ENCODE data around the gene B3GNT7. TPM values are rescaled to one million over a fixed set of nuclear protein-coding genes. Genes with fewer than 3 reads are reported as not detected.

B3GNT7 gene
- total and polyA plus RNA-seq, 5 experiments from 2014 or later, result 0.06 to 0.68 (median 0.55) TPM; not detected in 2

GRCh38 chr2:231412618-231412963 lies 17.1 kb downstream of the B3GNT7 start:
- DNase-seq (no peak), ATAC-seq (no peak)
- Mint-ChIP-seq H3K27me3 (peaks cover 14 to 45% (median 30%) of the 10 kb centered on the region in 5 donors), H3K4me1 (peaks cover 0 to 8% (median 3%) of the 10 kb centered on the region in 4 donors), H3K9me3 (peaks cover 0 to 8% (median 6%) of the 10 kb centered on the region in 9 donors), H3K4me3 (peak overlapping the region in 7 of 10 donors; percentile 38 to 65 (median 43)), H3K27ac (peak overlapping the region in 1 of 10 donors; percentile 43), H3K36me3 (peaks cover 0 to 9% (median 3%) of the 10 kb centered on the region in 3 donors)
- POLR2A ChIA-PET, result interaction anchor here (0.6 kb wide), 1 partner anchor 74 kb away, joined by 5 read pairs; no protein-coding TSS in a partner anchor

GRCh38 chr2:231413456-231413855 lies 17.9 kb downstream of the B3GNT7 start:
- Mint-ChIP-seq H3K4me1 (peaks cover 0 to 8% (median 3%) of the 10 kb centered on the region in 4 donors), H3K9me3 (peaks cover 0 to 8% (median 6%) of the 10 kb centered on the region in 9 donors), H3K4me3 (no peak overlapping the region)

GRCh38 chr2:231413921-231414476 lies 18.5 kb downstream of the B3GNT7 start:
- ATAC-seq (no peak), DNase-seq (no peak)
- POLR2A ChIA-PET, result no interaction called here
- Mint-ChIP-seq H3K27me3 (peaks cover 16 to 42% (median 30%) of the 10 kb centered on the region in 5 donors), H3K9me3 (peaks cover 0 to 8% (median 6%) of the 10 kb centered on the region in 9 donors), H3K36me3 (peaks cover 0 to 9% (median 3%) of the 10 kb centered on the region in 3 donors), H3K27ac (no peak overlapping the region), H3K4me1 (peaks cover 0 to 8% (median 3%) of the 10 kb centered on the region in 4 donors), H3K4me3 (peak overlapping the region in 2 of 10 donors; percentile 10 to 36)

More at GRCh38 chr2:231413456-231413855, 17.9 kb downstream of the B3GNT7 start:
- ATAC-seq, result no peak
- DNase-seq, result no peak
- POLR2A ChIA-PET, result no interaction called here
- no peak overlapping the region for H3K27ac Mint-ChIP-seq
- peaks cover 0 to 9% (median 3%) of the 10 kb centered on the region in 3 donors for H3K36me3 Mint-ChIP-seq
- peaks cover 14 to 42% (median 30%) of the 10 kb centered on the region in 5 donors for H3K27me3 Mint-ChIP-seq

- no peak overlapping the region for H3K4me3 Mint-ChIP-seq
These were observed 19.5 kb downstream of the B3GNT7 start for GRCh38 chr2:231415029-231415428.

GRCh38 chr2:231418820-231419640 lies 23.5 kb downstream of the B3GNT7 start:
- POLR2A ChIA-PET, result no interaction called here

More at GRCh38 chr2:231415029-231415428, 19.5 kb downstream of the B3GNT7 start:
- Mint-ChIP-seq H3K27ac (peak overlapping the region in 1 of 10 donors; percentile 59), H3K9me3 (peaks cover 0 to 8% (median 5%) of the 10 kb centered on the region in 9 donors), H3K27me3 (peaks cover 16 to 46% (median 30%) of the 10 kb centered on the region in 5 donors), H3K36me3 (peaks cover 0 to 7% (median 3%) of the 10 kb centered on the region in 3 donors), H3K4me1 (peaks cover 0 to 8% (median 3%) of the 10 kb centered on the region in 4 donors)
- DNase-seq, result no peak
- ATAC-seq, result no peak
- POLR2A ChIA-PET, result no interaction called here

GRCh38 chr2:231421051-231421580 lies 25.6 kb downstream of the B3GNT7 start:
- H3K9me3 Mint-ChIP-seq, result no peaks in the 10 kb centered on the region
- peaks cover 0 to 11% (median 2%) of the 10 kb centered on the region in 5 donors for H3K27me3 Mint-ChIP-seq
- POLR2A ChIA-PET, result no interaction called here
- peaks cover 0 to 3% (median 0%) of the 10 kb centered on the region in 4 donors for H3K4me1 Mint-ChIP-seq
- DNase-seq (no peak), ATAC-seq (no peak)
- H3K4me3 Mint-ChIP-seq, result no peak overlapping the region
- H3K36me3 Mint-ChIP-seq, result no peaks in the 10 kb centered on the region
- peak overlapping the region in 1 of 10 donors; percentile 7 for H3K27ac Mint-ChIP-seq

More at GRCh38 chr2:231418820-231419640, 23.5 kb downstream of the B3GNT7 start:
- no peak for ATAC-seq
- H3K27me3 Mint-ChIP-seq, result peaks cover 5 to 15% (median 11%) of the 10 kb centered on the region in 5 donors
- no peak overlapping the region for H3K4me3 Mint-ChIP-seq
- no peaks in the 10 kb centered on the region for H3K9me3 Mint-ChIP-seq
- H3K27ac Mint-ChIP-seq, result no peak overlapping the region
- H3K4me1 Mint-ChIP-seq, result no peaks in the 10 kb centered on the region
- no peaks in the 10 kb centered on the region for H3K36me3 Mint-ChIP-seq
- DNase-seq, result no peak

- Mint-ChIP-seq H3K4me3 (no peak overlapping the region), H3K9me3 (no peaks in the 10 kb centered on the region), H3K27me3 (peaks cover 0 to 11% (median 2%) of the 10 kb centered on the region in 5 donors), H3K36me3 (no peaks in the 10 kb centered on the region), H3K4me1 (peaks cover 0 to 3% (median 0%) of the 10 kb centered on the region in 4 donors), H3K27ac (no peak overlapping the region)
- DNase-seq (no peak), ATAC-seq (no peak)
- POLR2A ChIA-PET, result no interaction called here
These were observed 26.5 kb downstream of the B3GNT7 start for GRCh38 chr2:231422056-231422455.

GRCh38 chr2:231423176-231423575 lies 27.7 kb downstream of the B3GNT7 start:
- Mint-ChIP-seq H3K36me3 (no peaks in the 10 kb centered on the region), H3K4me3 (no peak overlapping the region), H3K9me3 (no peaks in the 10 kb centered on the region), H3K4me1 (peaks cover 0 to 3% (median 0%) of the 10 kb centered on the region in 4 donors), H3K27ac (no peak overlapping the region), H3K27me3 (peaks cover 0 to 11% (median 2%) of the 10 kb centered on the region in 5 donors)
- ATAC-seq (no peak), DNase-seq (no peak)
- POLR2A ChIA-PET, result interaction anchor here (0.7 kb wide), 1 partner anchor 13 kb away, joined by 3 read pairs; no protein-coding TSS in a partner anchor

- Mint-ChIP-seq H3K27me3 (peaks cover 0 to 1% (median 0%) of the 10 kb centered on the region in 5 donors), H3K4me1 (peaks cover 0 to 3% (median 0%) of the 10 kb centered on the region in 4 donors), H3K36me3 (no peaks in the 10 kb centered on the region), H3K27ac (peak overlapping the region in 3 of 10 donors; percentile 32 to 95 (median 91)), H3K9me3 (peaks cover 0 to 5% (median 0%) of the 10 kb centered on the region in 9 donors), H3K4me3 (no peak overlapping the region)
- DNase-seq, result no peak
- no peak for ATAC-seq
- POLR2A ChIA-PET, result no interaction called here
These were observed 29.8 kb downstream of the B3GNT7 start for GRCh38 chr2:231425291-231425810.

GRCh38 chr2:231425811-231426703 lies 30.5 kb downstream of the B3GNT7 start:
- Mint-ChIP-seq H3K36me3 (peaks cover 0 to 4% (median 2%) of the 10 kb centered on the region in 3 donors), H3K27ac (peak overlapping the region in 5 of 10 donors; percentile 16 to 95 (median 65)), H3K4me3 (peak overlapping the region in 1 of 10 donors; percentile 83), H3K9me3 (peaks cover 0 to 9% (median 6%) of the 10 kb centered on the region in 9 donors), H3K4me1 (peaks cover 0 to 3% (median 0%) of the 10 kb centered on the region in 4 donors), H3K27me3 (peaks cover 0 to 2% (median 0%) of the 10 kb centered on the region in 5 donors)
- peak in 5 of 10 donors; percentile 24 to 67 (median 40) for DNase-seq
- POLR2A ChIA-PET, result no interaction called here
- peak in 1 of 2 donors; percentile 73 for ATAC-seq

GRCh38 chr2:231427116-231427515 lies 31.6 kb downstream of the B3GNT7 start:
- ATAC-seq (no peak), DNase-seq (no peak)
- Mint-ChIP-seq H3K27ac (peak overlapping the region in 3 of 10 donors; percentile 65 to 95 (median 91)), H3K4me3 (peak overlapping the region in 1 of 10 donors; percentile 83), H3K36me3 (peaks cover 0 to 14% (median 6%) of the 10 kb centered on the region in 3 donors), H3K9me3 (peaks cover 5 to 20% (median 17%) of the 10 kb centered on the region in 9 donors), H3K27me3 (peaks cover 2 to 11% (median 5%) of the 10 kb centered on the region in 5 donors), H3K4me1 (peaks cover 0 to 3% (median 0%) of the 10 kb centered on the region in 4 donors)
- POLR2A ChIA-PET, result no interaction called here

Data from naive thymus-derived CD8-positive, alpha-beta T cell (primary cell).